HG03442 (cell line): Measurements from ENCODE around the gene MCAT.
"Not testable (repeated sequence)": the region's sequence is repeated elsewhere in the genome, so short reads cannot be mapped to it uniquely, and the experiment has no call there.

Source experiments
- ATAC-seq: cut with Tn5 transposase; IDR thresholded peaks from one replicate; pipeline ENCODE4 v1.9.1; 2021; ENCODE audit warnings: mild to moderate bottlenecking, moderate library complexity; ENCODE audit not compliant: unreplicated experiment

MCAT gene

DNA sequence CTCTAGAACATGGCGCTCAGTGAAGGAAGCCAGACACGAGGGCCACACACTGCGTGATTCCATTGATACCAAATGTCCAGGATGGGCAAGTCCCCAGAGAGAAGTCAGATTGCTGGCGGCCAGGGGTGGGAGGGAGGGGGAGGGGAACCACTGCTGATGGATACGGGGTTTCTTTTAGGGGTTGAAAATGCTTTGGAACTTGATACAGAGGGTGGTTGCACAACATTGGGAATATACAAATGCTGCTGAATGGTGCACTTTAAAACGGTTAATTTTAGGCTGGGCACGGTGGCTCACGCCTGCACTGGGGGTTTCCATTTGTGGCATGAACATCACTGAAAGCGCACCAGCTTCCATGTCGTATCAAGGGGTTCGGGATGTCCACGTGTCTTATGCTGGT, 13.2 kb upstream of the MCAT start:
- ATAC-seq, result no peak

DNA sequence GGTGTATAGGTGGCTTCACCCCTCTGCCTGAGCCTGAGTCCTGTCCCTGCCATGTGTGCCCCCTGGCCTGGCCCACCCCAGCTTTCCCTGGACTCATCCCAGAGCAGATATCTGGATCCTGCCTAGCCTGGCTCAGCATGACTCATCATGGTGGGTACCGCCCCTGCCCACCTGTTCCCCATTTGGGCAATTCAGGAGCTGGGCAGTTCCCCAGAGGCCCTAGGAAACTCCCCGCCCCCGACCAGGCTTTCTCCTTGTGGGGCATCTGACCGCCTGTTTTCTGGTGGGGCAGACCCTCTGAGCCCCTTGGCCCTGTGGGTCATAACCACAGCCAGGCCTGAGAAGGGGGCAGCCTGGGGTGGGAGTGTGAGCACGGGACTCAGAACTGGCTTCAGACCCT, 12.6 kb upstream of the MCAT start:
- ATAC-seq, result no peak

DNA sequence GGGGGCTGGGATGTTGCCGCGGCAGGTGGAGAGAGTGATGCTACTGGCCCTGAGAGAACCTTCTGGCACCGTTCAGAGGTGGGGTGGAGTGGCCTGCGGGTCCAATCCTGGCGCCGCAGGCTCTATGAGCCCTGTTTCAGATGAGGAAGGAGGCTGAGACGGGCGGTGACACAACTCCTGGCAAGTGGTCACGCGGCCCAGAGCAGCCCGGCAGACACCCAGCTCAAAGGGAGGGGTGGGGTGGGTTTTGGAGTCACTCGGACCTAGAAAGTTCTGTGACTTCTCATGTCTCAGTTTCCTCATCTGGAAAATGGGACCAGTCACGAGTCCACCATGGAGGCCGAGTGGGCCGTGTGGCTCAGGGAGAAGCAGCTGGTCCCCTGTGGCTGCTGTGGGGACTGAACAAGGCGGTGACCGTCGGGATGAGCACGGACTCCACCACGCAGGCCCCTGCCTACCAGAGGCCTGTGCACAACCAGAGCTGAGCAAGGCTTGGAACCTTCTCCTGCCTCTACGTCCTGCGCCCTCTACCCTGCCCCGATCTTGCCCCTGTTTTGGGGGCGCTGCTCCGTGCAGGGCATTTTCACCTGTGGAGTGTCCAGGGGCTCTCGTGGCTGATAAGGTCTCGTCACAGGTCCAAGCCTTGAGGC, 11.8 kb upstream of the MCAT start:
- no peak for ATAC-seq

DNA sequence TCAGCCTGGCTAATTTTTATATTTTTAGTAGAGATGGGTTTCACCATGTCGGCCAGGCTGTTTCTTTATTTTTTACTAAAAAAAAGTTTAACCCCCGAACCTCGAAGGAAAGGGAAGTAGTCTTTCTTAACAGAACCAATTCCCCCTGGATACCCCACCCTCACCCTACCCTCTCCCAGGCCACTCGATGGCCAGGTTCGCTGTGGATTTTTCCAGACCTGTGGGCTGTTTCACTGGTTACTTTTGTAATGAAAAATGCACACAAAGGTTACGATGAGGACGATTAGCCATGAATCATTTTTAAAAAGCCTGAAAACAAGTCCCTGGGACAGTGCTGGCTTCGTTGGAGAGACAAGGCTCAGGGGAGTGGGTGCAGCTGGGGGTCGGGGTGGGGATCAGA, 10.7 kb upstream of the MCAT start:
- no peak for ATAC-seq

GRCh38 chr22:43152357-43153071, 9.3 kb upstream of the MCAT start:
- ATAC-seq, result no peak

GRCh38 chr22:43152003-43152356, 8.8 kb upstream of the MCAT start:
- ATAC-seq, result no peak

DNA sequence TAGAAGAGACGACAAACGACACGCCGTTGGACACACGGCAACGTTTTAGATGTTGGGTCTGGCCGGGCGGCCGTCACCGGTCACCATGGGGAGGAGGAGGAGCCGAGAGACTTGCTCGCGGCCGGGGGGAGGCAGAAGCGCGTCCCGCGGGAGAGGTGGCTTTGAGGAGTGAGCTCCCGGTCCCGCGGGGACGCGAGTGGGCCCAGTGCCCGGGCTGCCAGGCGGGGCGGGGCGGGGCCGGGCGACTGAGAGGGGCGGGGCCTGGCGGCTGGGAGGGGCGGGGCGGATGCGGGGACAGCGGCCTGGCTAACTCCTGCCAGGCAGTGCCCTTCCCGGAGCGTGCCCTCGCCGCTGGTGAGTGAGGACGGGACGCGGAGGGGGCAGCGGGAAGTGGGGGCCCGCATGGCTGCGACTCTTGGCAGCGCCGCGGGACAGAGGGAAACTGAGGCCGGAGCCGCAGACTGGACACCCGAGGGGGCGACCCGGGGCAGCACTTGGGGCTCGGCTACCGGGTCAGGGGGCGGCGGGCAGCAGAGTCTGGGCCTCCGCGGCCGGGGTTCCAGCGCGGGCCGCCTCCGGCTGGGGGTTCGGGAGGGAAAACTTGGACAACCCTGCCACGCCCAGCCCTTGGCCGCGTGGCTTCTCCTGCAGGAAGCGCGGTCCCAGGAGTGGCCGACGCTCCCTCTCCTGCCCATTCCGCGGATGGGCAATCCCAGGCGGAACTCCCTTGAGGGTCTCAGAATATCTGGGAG, 8.2 kb upstream of the MCAT start, which contains the start of gene TSPO:
TSS of gene TSPO (plus strand) at position 309 of the 752 bp plus-strand sequence. CDS start 7,680 bp downstream, outside the sequence.
- ATAC-seq, result no peak

DNA sequence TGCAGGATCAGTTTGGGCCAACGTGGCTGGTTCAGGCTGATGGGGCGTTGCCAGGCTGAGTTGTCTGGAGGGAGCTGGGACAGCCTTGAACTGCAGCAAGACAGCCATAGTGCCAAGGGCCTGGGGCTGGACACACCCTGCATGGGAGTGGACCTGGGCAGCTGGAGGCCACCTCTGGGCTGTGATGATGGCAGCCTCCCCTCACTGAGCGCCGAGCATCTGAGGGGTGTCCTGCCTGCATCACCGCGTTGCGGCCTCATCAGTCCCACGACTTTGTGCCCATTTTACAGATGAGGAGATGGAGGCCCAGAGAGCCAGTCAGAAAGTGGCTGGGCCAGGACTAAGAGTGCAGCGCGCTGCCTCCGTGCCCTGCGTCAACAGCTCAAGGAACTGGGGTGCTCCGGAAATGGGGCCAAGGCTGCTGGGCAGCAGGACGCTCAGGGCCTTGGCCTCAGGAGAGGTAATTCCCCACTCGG, 7.6 kb upstream of the MCAT start:
- ATAC-seq, result no peak

DNA sequence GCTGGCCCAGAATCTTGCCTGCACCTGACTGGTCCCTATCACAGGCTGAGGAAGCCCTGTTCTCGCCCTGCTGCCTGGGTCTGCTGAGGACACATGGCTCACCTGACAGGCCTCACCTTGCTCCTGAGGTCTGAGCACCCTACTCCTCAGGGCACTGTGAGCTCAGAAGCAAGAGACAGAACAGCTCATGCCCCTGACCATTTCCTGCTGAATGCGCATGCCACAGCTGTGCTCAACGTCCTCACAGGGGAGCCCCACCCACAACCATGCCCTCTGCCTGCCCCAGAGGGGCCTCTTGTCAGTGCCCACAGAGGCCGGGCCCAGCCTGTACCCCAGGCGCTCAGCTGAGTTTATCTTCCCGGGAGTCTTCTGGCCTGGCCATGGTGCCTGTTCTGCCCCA, 5.4 kb upstream of the MCAT start:
- no peak for ATAC-seq

DNA sequence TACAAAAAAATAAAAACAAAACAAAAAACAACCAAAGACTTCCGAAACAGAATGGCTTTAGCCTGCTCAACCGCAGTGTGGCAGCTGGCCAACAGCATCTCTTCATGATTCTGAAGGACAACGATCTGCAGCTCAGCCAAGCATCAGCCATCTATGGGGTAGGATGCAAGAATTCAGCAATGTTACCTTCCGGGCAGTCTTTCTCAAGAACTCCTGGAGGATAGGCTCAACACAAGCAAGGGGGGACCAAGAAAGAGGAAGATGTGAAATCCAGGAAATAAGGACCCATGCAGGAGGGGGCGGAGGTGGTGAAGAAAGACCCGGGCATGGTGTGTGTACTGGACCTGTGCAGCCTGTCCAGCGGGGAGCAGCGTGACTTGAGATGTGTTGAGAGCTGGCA, 4.6 kb upstream of the MCAT start:
- no peak for ATAC-seq

DNA sequence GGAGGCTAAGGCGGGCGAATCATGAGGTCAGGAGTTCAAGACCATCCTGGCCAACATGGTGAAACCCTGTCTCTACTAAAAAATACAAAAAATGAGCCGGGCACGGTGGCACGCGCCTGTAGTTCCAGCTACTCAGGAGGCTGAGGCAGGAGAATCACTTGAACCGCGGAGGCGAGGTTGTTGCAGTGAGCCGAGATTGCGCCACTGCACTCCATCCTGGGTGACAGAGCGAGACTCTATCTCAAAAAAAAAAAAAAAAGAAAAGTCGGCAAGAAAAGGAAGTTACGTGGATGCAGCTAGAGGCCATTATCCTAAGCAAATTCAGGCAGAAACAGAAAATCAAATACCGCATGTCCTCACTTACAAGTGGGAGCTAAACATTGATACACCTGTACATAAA, 3.1 kb upstream of the MCAT start:
- not testable (repeated sequence) for ATAC-seq

- ATAC-seq, result not testable (repeated sequence)
Observed at GRCh38 chr22:43145371-43145770, 2.2 kb upstream of the MCAT start.

DNA sequence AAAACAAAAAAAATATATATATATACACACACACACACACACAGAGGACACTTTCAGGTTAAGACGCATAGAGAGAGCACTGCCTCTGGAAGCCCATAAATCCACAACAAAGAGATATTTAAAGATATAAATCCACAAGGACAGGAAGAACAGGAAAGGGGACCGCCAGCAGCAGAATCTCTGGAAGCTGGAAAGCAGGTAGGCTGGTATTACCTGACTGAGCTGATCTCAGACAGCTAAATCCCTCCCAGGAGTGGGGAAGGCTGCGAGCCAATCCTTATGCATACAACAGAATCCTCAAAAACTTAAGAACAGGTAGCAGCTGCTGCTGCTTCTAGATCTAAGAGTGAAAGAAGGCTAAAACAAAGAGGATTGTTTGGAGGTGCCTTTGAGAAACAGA, 1.8 kb upstream of the MCAT start:
- no peak for ATAC-seq

DNA sequence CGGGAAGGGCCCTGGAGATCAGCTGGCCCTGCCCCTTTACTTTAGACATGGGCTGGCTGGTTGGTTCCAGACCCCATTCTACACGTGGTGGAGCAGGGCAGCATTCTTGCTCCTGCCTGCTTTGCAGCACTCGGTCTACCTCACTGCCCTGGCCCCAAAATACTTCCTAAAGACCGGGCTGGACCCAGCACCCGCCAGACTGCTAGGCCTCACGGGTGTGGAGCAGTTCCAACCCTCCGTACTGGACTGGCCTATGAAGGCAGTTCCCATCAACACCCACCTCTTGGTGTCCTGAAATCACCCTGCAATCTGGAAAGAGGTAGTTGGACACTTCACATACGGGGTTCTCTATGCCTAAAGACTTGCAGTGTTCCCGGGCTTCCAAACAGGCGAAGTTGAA, 6.4 kb downstream of the MCAT start:
- ATAC-seq, result no peak

- ATAC-seq, result no peak
Observed at GRCh38 chr22:43136255-43136654, 6.9 kb downstream of the MCAT start.

DNA sequence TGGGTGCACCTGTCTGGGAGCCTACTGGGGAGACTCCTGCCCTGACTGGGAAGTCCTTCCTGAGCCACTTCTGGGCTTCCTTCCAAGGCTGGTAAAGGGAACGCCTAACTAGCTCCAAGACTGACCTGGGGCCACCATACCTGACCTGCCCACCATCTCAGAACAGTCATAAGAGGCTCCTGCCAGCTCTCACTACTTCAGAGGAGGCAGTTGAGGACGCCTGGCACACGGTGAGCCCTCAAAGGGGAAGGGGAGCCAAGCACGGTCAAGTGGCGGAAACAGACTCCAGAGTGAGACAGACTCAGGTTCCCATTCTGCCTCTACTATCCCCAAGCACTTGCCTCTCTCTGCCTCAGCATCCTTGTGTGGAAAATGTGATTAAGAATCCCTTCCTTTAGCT, 7.6 kb downstream of the MCAT start:
- ATAC-seq, result no peak

DNA sequence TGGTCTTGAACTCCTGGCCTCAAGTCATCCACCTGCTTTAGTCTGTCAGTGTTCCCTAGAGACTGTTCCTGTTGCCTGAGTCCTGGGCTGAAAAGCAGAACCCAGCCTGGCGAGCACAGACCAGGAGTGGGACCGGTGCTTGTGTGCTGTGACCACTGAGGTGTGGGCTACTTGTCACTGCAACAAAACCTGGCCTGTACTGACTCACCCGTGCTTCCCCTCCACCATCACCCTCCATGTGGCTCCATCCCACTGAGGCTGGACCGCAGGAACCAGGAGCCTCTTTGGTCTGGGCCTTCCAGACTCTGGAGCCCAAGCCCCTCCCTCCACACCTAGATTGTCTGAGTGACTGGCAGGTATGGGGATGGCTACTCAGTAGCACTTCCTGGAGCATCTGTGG, 8.6 kb downstream of the MCAT start:
- no peak for ATAC-seq

DNA sequence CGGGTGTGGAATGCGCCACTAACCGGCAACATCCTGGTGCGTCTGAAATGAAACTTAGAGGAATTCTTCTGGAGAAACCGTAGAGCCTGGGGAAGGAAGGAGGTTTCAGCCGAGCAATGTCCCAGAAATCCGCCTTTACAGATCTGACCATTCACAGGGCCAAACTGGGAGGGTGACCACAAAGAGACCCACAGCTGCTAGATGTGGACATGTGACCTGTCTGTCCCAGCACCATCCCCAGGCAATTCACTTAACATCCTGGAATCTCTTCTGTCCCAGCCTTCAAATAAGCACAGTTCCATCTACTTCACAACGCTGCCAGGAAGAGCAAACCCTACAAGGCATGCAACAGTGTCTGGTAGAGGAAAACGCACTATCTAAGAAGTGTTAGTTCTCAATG, 9.8 kb downstream of the MCAT start:
- no peak for ATAC-seq

GRCh38 chr22:43131773-43132501, 11.3 kb downstream of the MCAT start:
- no peak for ATAC-seq

GRCh38 chr22:43129426-43130425, 13.5 kb downstream of the MCAT start:
- no peak for ATAC-seq
